Measurements from ENCODE around the gene GRK1. TPM values are rescaled to one million over a fixed set of nuclear protein-coding genes. Genes with fewer than 3 reads are reported as not detected.

GRK1 gene
- total RNA-seq, 2 experiments from 2014 or later = not detected

GRCh38 chr13:113635048-113635420 lies 32.0 kb upstream of the GRK1 start:
- no peak overlapping the region for H3K27ac ChIP-seq (ENCODE audit: low read depth, low read length, poor library complexity, severe bottlenecking)
- H3K4me3 ChIP-seq (ENCODE audit: low read depth, low read length, poor library complexity, severe bottlenecking) = no peak overlapping the region
- no peaks in the 10 kb centered on the region for H4K20me1 ChIP-seq (ENCODE audit: insufficient read depth, low read length)
- H3K4me1 ChIP-seq (ENCODE audit: insufficient read depth, low read length, poor library complexity, severe bottlenecking) = no peaks in the 10 kb centered on the region
- peaks cover 83% of the 10 kb centered on the region for H3K36me3 ChIP-seq (ENCODE audit: insufficient read depth, low read length)
- no peak for DNase-seq (ENCODE audit: low spot score)
- no peak overlapping the region for H3K4me2 ChIP-seq (ENCODE audit: low read length)
- no peaks in the 10 kb centered on the region for H3K79me2 ChIP-seq (ENCODE audit: insufficient read depth, low read depth, low read length)
- TF ChIP-seq CTCF (conservative IDR thresholded peaks at IDR 0.05; ENCODE audit: low read length) = no peak
- TF ChIP-seq EZH2phosphoT487 (IDR thresholded peaks at IDR 0.05; ENCODE audit: borderline replicate concordance, low read depth, low read length) = no peak
- intact Hi-C loops (cut with micrococcal nuclease; ENCODE audit: unreplicated experiment) = no loop called here
- H3K9me2 ChIP-seq (ENCODE audit: insufficient read depth, low read length) = no peaks in the 10 kb centered on the region
- no TSS peak for BruUV-seq (replicated peaks)
- ChIA-PET POLR2A (no interaction called here), CTCF (ENCODE audit: unreplicated experiment) (no interaction called here)
- no peaks in the 10 kb centered on the region for H3K9me3 ChIP-seq (ENCODE audit: low read length)
- H2AFZ ChIP-seq (ENCODE audit: low read length) = no peak overlapping the region

DNA sequence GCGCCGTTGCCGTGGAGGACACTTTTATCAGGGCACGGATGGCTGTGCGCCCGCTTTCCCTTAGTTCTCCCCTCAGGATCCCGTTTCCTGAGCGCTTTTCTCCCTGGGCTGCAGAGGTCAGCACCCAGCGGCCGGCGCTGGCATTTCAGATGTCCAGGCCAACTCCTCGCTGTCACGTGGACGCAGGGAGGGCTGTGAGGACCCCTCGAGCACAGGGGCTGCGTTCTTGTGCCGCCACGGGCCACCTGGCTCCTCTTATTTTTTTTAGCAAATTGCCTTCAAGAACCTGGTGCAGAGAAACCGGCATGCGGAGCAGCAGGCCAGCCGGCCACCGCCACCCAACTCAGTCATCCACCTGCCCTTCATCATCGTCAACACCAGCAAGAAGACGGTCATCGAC lies 31.3 kb upstream of the GRK1 start:
- no peak for DNase-seq (ENCODE audit: low spot score)
- H3K9me3 ChIP-seq (ENCODE audit: low read length) = no peaks in the 10 kb centered on the region
- intact Hi-C loops (cut with micrococcal nuclease; ENCODE audit: unreplicated experiment) = no loop called here

More for the DNA sequence above, 31.3 kb upstream of the GRK1 start:
- Histone ChIP-seq H3K27ac (ENCODE audit: low read depth, low read length, poor library complexity, severe bottlenecking) (no peak overlapping the region), H3K79me2 (ENCODE audit: insufficient read depth, low read depth, low read length) (no peaks in the 10 kb centered on the region), H3K9me2 (ENCODE audit: insufficient read depth, low read length) (no peaks in the 10 kb centered on the region), H2AFZ (ENCODE audit: low read length) (no peak overlapping the region), H3K4me1 (ENCODE audit: insufficient read depth, low read length, poor library complexity, severe bottlenecking) (no peaks in the 10 kb centered on the region), H4K20me1 (ENCODE audit: insufficient read depth, low read length) (no peaks in the 10 kb centered on the region), H3K36me3 (ENCODE audit: insufficient read depth, low read length) (peaks cover 86% of the 10 kb centered on the region), H3K4me2 (ENCODE audit: low read length) (no peak overlapping the region), H3K4me3 (ENCODE audit: low read depth, low read length, poor library complexity, severe bottlenecking) (no peak overlapping the region)
- BruUV-seq (replicated peaks) = no TSS peak
- CTCF ChIA-PET (ENCODE audit: unreplicated experiment) = no interaction called here
- POLR2A ChIA-PET = no interaction called here
- TF ChIP-seq CTCF (conservative IDR thresholded peaks at IDR 0.05; ENCODE audit: low read length) (no peak), EZH2phosphoT487 (IDR thresholded peaks at IDR 0.05; ENCODE audit: borderline replicate concordance, low read depth, low read length) (no peak)
